Activated CD4-positive, alpha-beta memory T cell treated with anti-CD3 and anti-CD28 coated beads, Interleukin-2, amount 10 ng/mL, durations not matched to agents 7 days and 5 days (primary cell): ENCODE data around the gene RGS3. TPM values are rescaled to one million over a fixed set of nuclear protein-coding genes. Genes with fewer than 3 reads are reported as not detected.
A peak's percentile ranks its signal among the peaks of the same experiment; 100 is the strongest.

Experiments
- CTCF ChIA-PET: fragments of 350-600 bp; sonication (Branson Sonifier 250); formaldehyde crosslinking; loops from one replicate; lab custom pipeline; 2021; ENCODE audit warnings: antibody characterized with exemption, inconsistent platforms; lab: Charles Lee
- POLR2A ChIA-PET: fragments of 350-600 bp; sonication (Branson Sonifier 250); formaldehyde crosslinking; loops from one replicate; lab custom pipeline; 2021; ENCODE audit warnings: antibody characterized with exemption; lab: Charles Lee
- DNase-seq: peaks from one replicate; pipeline ENCODE4 v3.0.0-alpha.2; 2020
- H3K27ac Mint-ChIP-seq: one replicate; pipeline ENCODE4 v1.8.0; 2021; ENCODE audit warnings: mild to moderate bottlenecking, mixed read lengths
- H3K27me3 Mint-ChIP-seq: one replicate; pipeline ENCODE4 v1.8.0; 2021; ENCODE audit warnings: mixed read lengths
- H3K36me3 Mint-ChIP-seq: one replicate; pipeline ENCODE4 v1.8.0; 2021; ENCODE audit warnings: low read depth, mixed read lengths
- H3K4me1 Mint-ChIP-seq: one replicate; pipeline ENCODE4 v1.8.0; 2021; ENCODE audit warnings: mixed read lengths
- H3K4me3 Mint-ChIP-seq: one replicate; pipeline ENCODE4 v1.8.0; 2021; ENCODE audit warnings: mild to moderate bottlenecking, mixed read lengths
- H3K9me3 Mint-ChIP-seq: one replicate; pipeline ENCODE4 v1.8.0; 2021; ENCODE audit warnings: mixed read lengths
- total RNA-seq, 2 experiments: library from RNA; stranded (reverse); gene quantifications; one replicate each; pipeline ENCODE4 v1.2.3, GENCODE V29; 2021

RGS3 gene
- total RNA-seq, 2 experiments from 2014 or later, result 22.7 to 24.0 TPM

DNA sequence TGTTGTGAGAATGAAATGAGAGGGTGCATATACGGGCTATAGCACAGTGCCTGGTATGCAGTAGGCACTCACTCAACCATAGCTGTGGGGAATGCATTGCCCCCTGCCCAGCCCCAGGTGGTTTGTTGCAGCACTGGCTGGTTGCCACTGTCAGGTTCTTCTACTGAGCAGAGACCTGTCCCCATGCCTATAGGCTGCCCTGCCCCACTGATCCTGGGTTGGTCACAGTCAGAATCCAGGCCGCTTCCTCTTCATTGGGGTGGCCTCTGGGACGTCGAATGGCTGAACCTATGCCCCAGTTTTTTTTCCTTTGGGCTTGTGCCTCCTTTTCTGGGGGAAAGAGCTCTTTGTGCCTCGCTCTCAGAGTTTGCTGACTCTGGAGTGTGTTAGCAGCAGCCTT lies 74.6 kb downstream of the RGS3 start:
- POLR2A ChIA-PET, result interaction anchor here (1.5 to 1.9 kb wide), 2 partner anchors 14 to 22 kb away, joined by 3 to 7 read pairs; no protein-coding TSS in a partner anchor
- no peak overlapping the region for H3K4me3 Mint-ChIP-seq
- CTCF ChIA-PET, result no interaction called here
- peaks cover 4% of the 10 kb centered on the region for H3K36me3 Mint-ChIP-seq
- no peaks in the 10 kb centered on the region for H3K4me1 Mint-ChIP-seq
- H3K9me3 Mint-ChIP-seq, result no peaks in the 10 kb centered on the region
- no peak overlapping the region for H3K27ac Mint-ChIP-seq
- DNase-seq, result no peak
- H3K27me3 Mint-ChIP-seq, result no peaks in the 10 kb centered on the region

DNA sequence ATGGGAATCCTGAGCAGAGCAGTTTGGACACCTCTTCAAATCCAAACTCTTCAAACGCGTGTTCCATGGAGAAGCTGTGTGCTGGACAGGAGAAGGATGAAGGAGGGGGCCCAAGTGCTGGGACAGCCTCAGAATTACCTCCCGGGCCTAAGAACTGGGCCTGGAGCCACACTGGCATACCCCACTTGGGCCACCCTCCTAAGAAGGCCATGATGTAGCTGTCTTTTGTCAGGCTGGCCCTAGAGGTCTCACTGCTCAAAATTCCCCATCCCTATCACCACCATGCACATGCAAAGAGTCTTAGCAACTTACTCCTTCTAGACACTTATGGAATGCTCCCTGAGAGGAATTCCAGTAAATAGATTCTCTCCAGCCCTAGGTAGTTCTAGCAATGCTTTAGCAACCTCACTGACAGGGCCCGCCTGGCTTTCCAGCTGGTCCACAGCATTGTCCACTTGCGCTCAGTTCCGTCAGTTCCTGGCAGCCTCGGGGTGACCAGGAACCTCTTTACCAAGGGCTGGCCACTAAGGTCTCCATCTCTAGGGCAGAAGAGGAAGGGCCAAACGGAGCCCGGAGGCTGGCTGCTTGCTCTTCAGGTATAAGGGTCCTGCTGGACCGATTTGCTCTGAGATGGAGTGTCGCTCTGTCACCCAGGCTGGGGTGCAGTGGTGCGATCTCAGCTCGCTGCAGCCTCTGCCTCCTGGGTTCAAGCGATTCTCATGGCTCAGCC lies 75.3 kb downstream of the RGS3 start:
- H3K36me3 Mint-ChIP-seq, result peaks cover 4% of the 10 kb centered on the region
- no peak for DNase-seq
- CTCF ChIA-PET, result no interaction called here
- no peaks in the 10 kb centered on the region for H3K9me3 Mint-ChIP-seq
- POLR2A ChIA-PET, result interaction anchor here (1.5 kb wide), 1 partner anchor 21 kb away, joined by 3 read pairs; no protein-coding TSS in a partner anchor
- H3K4me3 Mint-ChIP-seq, result no peak overlapping the region
- no peaks in the 10 kb centered on the region for H3K27me3 Mint-ChIP-seq
- H3K27ac Mint-ChIP-seq, result no peak overlapping the region
- no peaks in the 10 kb centered on the region for H3K4me1 Mint-ChIP-seq

- ChIA-PET CTCF (interaction anchor here (1.1 kb wide), 1 partner anchor 145 kb away, joined by 3 read pairs; no protein-coding TSS in a partner anchor), POLR2A (no interaction called here)
- Mint-ChIP-seq H3K27ac (no peak overlapping the region), H3K9me3 (no peaks in the 10 kb centered on the region), H3K4me3 (no peak overlapping the region), H3K27me3 (no peaks in the 10 kb centered on the region), H3K4me1 (no peaks in the 10 kb centered on the region), H3K36me3 (peaks cover 4% of the 10 kb centered on the region)
- DNase-seq, result no peak
Measured at GRCh38 chr9:113540466-113540865, 76.9 kb downstream of the RGS3 start.

DNA sequence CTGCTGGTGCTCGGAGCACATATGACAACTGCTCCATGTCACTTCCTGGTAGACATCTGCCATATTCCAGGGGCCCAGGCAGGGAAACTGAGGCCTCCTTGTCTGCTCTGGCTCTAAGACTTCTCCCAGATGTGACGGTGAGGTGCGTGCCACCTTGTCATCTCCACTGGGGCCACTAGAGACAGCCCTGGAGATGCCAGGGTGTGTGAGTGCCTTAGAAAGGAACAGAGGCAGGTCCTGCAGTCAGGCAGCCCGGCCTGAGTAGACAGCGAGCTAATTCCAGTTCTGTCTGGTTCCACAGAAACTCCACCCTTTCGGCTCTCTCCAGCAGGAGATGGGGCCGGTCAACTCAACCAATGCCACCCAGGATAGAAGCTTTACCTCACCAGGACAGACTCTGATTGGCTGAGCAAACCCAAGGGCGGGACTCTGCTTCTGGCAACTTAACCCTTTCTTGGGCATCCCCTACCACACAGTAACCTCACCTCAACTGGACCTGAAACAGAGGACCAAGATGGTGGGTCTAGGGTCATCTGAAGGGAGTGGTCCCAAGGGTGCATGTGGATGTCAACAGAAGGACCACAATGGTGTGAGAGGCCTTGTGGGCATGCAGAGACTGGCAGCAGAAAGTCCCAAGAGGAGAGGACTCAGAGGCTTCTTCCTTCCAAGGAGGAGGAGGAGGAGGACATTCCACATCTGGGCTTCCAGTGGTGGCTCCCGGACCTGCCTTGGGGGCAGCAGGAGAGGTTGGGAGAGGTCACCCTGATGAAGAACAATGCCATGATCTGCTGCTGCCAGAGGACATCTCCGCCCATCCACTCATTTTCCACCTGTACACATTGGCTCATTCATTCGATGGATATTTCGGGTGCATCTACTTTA lies 77.7 kb downstream of the RGS3 start:
- POLR2A ChIA-PET, result no interaction called here
- no peaks in the 10 kb centered on the region for H3K9me3 Mint-ChIP-seq
- no peaks in the 10 kb centered on the region for H3K27me3 Mint-ChIP-seq
- CTCF ChIA-PET, result no interaction called here
- no peak for DNase-seq
- no peaks in the 10 kb centered on the region for H3K4me1 Mint-ChIP-seq
- H3K36me3 Mint-ChIP-seq, result peaks cover 4% of the 10 kb centered on the region
- no peak overlapping the region for H3K27ac Mint-ChIP-seq
- no peak overlapping the region for H3K4me3 Mint-ChIP-seq

DNA sequence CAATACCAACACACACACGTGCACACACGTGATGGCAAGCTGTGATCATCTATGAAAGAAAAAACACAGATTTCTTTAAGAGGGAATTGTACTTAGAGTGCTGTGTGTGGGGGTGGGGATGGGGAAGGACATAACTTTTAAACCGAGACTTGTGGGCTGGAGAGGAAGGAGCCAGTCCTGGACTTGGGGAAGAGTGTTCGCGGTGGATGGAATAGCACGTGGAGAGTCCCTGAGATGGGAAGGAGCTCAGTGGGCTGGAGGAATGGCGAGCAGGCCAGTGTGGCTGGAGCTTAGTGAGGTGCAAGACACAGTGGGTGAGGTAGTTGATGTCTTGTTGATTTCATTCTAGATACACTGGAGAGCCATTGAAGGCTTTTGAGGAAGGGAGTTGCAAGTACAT lies 78.5 kb downstream of the RGS3 start:
- Mint-ChIP-seq H3K36me3 (peaks cover 3% of the 10 kb centered on the region), H3K27me3 (no peaks in the 10 kb centered on the region), H3K4me3 (no peak overlapping the region), H3K27ac (no peak overlapping the region), H3K4me1 (no peaks in the 10 kb centered on the region), H3K9me3 (no peaks in the 10 kb centered on the region)
- ChIA-PET POLR2A (no interaction called here), CTCF (no interaction called here)
- no peak for DNase-seq

DNA sequence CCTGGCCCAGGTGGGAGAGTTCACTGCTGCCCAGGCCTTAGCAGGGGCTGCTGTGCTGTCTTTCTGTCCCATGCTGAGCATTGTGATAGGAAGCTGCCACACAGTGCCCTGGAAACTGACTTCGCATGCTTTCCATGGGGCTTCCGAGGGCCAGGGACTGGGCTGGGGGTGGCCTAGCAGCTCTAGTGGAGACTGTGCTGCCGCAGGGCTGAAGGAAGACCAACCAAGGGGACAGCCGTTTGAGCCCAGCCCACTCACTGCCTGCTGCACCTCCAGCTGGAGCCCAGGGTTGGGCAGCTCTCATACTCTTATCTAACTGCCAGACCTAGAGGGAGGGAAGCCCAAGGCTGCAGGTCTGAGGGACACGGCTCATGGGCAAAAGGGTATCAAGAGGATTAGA lies 79.2 kb downstream of the RGS3 start:
- H3K9me3 Mint-ChIP-seq, result no peaks in the 10 kb centered on the region
- H3K27ac Mint-ChIP-seq, result no peak overlapping the region
- no peaks in the 10 kb centered on the region for H3K27me3 Mint-ChIP-seq
- peaks cover 5% of the 10 kb centered on the region for H3K4me1 Mint-ChIP-seq
- CTCF ChIA-PET, result no interaction called here
- POLR2A ChIA-PET, result no interaction called here
- H3K36me3 Mint-ChIP-seq, result no peaks in the 10 kb centered on the region
- H3K4me3 Mint-ChIP-seq, result no peak overlapping the region
- DNase-seq, result no peak

DNA sequence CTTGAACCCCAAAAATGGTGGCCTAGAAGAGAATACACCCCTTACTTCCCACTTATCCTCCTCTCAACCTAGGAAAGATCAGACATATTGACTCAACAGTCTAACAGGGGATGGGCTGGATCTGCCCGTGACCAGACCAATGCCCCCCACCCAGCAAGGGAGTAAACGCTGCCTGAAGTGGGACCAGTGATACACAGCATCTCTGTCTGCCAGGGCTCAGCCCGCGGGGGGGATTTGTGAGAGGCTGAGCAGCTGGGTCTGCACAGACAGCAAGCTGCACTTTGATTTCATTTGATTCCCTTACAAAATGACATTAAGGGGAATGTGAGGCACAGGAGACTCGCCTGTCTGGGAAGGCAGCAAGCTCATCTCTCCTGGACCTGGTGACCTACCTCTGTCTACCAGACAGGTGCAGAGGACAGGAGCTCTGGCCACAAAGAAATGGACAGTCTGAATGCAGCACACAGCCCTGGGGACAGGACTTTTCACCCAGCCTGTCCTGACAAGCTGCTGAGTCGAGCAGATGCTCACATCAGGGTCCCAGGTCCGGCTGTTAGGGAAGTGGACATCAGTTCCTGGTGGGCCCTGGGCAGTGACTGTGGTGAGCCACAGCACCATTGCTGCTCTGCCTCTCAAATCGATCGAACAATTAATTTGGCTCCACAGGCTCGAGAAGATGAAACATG lies 79.9 kb downstream of the RGS3 start:
- Mint-ChIP-seq H3K27ac (no peak overlapping the region), H3K36me3 (no peaks in the 10 kb centered on the region), H3K27me3 (no peaks in the 10 kb centered on the region), H3K9me3 (no peaks in the 10 kb centered on the region), H3K4me1 (peaks cover 12% of the 10 kb centered on the region), H3K4me3 (no peak overlapping the region)
- POLR2A ChIA-PET, result no interaction called here
- CTCF ChIA-PET, result no interaction called here
- DNase-seq, result no peak

DNA sequence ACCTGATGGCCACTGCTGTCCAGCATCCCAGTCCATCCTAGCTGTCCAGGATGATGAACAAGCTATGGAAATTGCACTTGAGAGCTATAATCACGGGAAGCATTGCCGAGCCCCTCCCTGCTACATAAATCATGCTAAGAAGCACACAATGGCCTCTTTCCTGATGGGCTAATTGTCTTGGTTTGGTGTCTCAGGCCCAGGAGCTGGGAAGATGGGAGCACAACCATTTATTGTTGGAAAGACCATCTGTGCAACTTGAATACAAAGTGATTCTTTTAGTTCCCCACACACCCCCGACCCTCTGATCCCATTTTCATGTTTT lies 80.4 kb downstream of the RGS3 start:
- CTCF ChIA-PET, result no interaction called here
- H3K4me3 Mint-ChIP-seq, result no peak overlapping the region
- H3K36me3 Mint-ChIP-seq, result no peaks in the 10 kb centered on the region
- H3K4me1 Mint-ChIP-seq, result peaks cover 16% of the 10 kb centered on the region
- DNase-seq, result no peak
- no peaks in the 10 kb centered on the region for H3K9me3 Mint-ChIP-seq
- no peak overlapping the region for H3K27ac Mint-ChIP-seq
- no peaks in the 10 kb centered on the region for H3K27me3 Mint-ChIP-seq
- POLR2A ChIA-PET, result no interaction called here

- Mint-ChIP-seq H3K27ac (no peak overlapping the region), H3K9me3 (no peaks in the 10 kb centered on the region), H3K4me1 (peaks cover 20% of the 10 kb centered on the region), H3K36me3 (no peaks in the 10 kb centered on the region), H3K4me3 (no peak overlapping the region), H3K27me3 (no peaks in the 10 kb centered on the region)
- DNase-seq, result no peak
- POLR2A ChIA-PET, result interaction anchor here (1.0 to 1.2 kb wide), 2 partner anchors 28 to 35 kb away, joined by 3 to 4 read pairs; no protein-coding TSS in a partner anchor
- CTCF ChIA-PET, result no interaction called here
Measured at GRCh38 chr9:113545068-113545467, 81.5 kb downstream of the RGS3 start.

GRCh38 chr9:113546566-113546965 lies 83.0 kb downstream of the RGS3 start:
- Mint-ChIP-seq H3K27me3 (no peaks in the 10 kb centered on the region), H3K27ac (no peak overlapping the region), H3K4me3 (no peak overlapping the region), H3K9me3 (no peaks in the 10 kb centered on the region), H3K4me1 (peaks cover 20% of the 10 kb centered on the region), H3K36me3 (no peaks in the 10 kb centered on the region)
- ChIA-PET CTCF (interaction anchor here (1.0 kb wide), 1 partner anchor 101 kb away, joined by 3 read pairs; no protein-coding TSS in a partner anchor), POLR2A (interaction anchor here (1.4 kb wide), 1 partner anchor 33 kb away, joined by 3 read pairs; no protein-coding TSS in a partner anchor)
- DNase-seq, result no peak

DNA sequence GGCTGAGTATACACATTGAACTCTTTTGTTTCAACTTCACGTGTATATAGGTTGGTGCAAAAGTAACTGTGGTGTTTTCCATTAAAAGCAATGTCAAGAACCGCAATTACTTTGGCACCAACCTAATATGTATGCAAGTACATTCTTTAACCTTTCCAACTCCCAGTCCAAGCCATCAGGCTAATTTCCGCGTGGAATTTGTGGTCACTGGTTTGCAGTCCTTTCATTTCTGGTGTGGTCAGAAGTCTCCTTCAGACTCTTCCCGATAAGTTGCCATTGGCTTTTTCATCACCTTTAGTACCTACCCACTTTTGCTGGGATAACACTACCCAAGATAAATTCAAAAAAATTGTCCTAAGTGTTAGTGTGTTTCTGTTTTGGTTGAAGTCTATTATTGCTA lies 84.0 kb downstream of the RGS3 start:
- ChIA-PET POLR2A (interaction anchor here (1.4 kb wide), 1 partner anchor 32 kb away, joined by 3 read pairs; no protein-coding TSS in a partner anchor), CTCF (interaction anchor here (0.9 kb wide), 1 partner anchor 43 kb away, joined by 3 read pairs; no protein-coding TSS in a partner anchor)
- no peak for DNase-seq
- H3K4me1 Mint-ChIP-seq, result peaks cover 20% of the 10 kb centered on the region
- no peaks in the 10 kb centered on the region for H3K27me3 Mint-ChIP-seq
- H3K27ac Mint-ChIP-seq, result no peak overlapping the region
- H3K4me3 Mint-ChIP-seq, result no peak overlapping the region
- H3K9me3 Mint-ChIP-seq, result no peaks in the 10 kb centered on the region
- H3K36me3 Mint-ChIP-seq, result no peaks in the 10 kb centered on the region

GRCh38 chr9:113548221-113549041 lies 84.9 kb downstream of the RGS3 start:
- Mint-ChIP-seq H3K36me3 (no peaks in the 10 kb centered on the region), H3K4me3 (no peak overlapping the region), H3K27ac (peak overlapping the region; percentile 6), H3K4me1 (peaks cover 20% of the 10 kb centered on the region), H3K9me3 (no peaks in the 10 kb centered on the region), H3K27me3 (no peaks in the 10 kb centered on the region)
- no peak for DNase-seq
- ChIA-PET POLR2A (no interaction called here), CTCF (interaction anchor here (0.9 kb wide), 1 partner anchor 42 kb away, joined by 3 read pairs; no protein-coding TSS in a partner anchor)
